ENCODE results near the gene MTFMT.

DNA sequence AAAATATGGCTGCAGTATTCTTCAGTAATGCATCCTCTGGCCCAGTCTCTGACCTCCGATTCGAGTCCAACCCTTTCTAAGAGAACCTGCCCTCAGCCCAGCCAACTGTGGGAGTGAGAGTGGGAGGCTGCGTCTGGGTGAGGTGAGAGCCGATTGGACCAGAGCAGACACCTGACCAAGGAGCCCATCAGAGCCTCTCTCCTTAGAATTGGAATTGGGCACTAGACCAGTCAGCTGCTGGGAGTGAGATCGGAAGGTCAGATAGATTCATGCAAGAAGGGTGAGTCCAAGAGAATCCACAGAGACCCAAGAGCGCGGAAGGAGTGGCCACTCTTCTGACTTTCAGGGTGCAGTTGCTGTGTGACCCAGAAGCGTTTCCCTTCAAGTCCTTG lies 28.1 kb upstream of the MTFMT start:
- no peak for TF ChIP-seq POLR2A (IDR thresholded peaks at IDR 0.05)
- no peak for TF ChIP-seq CTCF (IDR thresholded peaks at IDR 0.05)
- TF ChIP-seq EP300 (IDR thresholded peaks at IDR 0.05): no peak
- no peak for TF ChIP-seq POLR2AphosphoS5 (IDR thresholded peaks at IDR 0.05)
